ENCODE data around the gene SFMBT2. TPM values are rescaled to one million over a fixed set of nuclear protein-coding genes. Genes with fewer than 3 reads are reported as not detected.

The SFMBT2 gene
- total RNA-seq, 4 donors from 2014 or later = 2.6 to 26.4 (median 4.5) TPM

GRCh38 chr10:7165500-7166177, 245.2 kb downstream of the SFMBT2 start:
- TF ChIP-seq POLR2A (IDR thresholded peaks at IDR 0.05) = no peak
- TF ChIP-seq CTCF (IDR thresholded peaks at IDR 0.05) = no peak
- no peaks in the 10 kb centered on the region for H3K4me1 ChIP-seq
- no peak overlapping the region for H3K4me3 ChIP-seq
- H3K9me3 ChIP-seq = peaks cover 0 to 3% (median 0%) of the 10 kb centered on the region in 4 donors
- H3K36me3 ChIP-seq = peaks cover 0 to 15% (median 0%) of the 10 kb centered on the region in 3 donors
- no peak for DNase-seq
- no peak overlapping the region for H3K27ac ChIP-seq
- H3K27me3 ChIP-seq = no peaks in the 10 kb centered on the region

- Histone ChIP-seq H3K27me3 (no peaks in the 10 kb centered on the region), H3K4me3 (no peak overlapping the region), H3K4me1 (no peaks in the 10 kb centered on the region), H3K27ac (no peak overlapping the region), H3K36me3 (peaks cover 0 to 8% (median 0%) of the 10 kb centered on the region in 3 donors), H3K9me3 (peaks cover 0 to 3% (median 0%) of the 10 kb centered on the region in 4 donors)
- TF ChIP-seq POLR2A (IDR thresholded peaks at IDR 0.05) (no peak), CTCF (IDR thresholded peaks at IDR 0.05) (no peak)
- no peak for DNase-seq
These were observed 245.9 kb downstream of the SFMBT2 start for GRCh38 chr10:7164955-7165354.

GRCh38 chr10:7162331-7162730, 248.5 kb downstream of the SFMBT2 start:
- Histone ChIP-seq H3K4me1 (no peaks in the 10 kb centered on the region), H3K9me3 (no peaks in the 10 kb centered on the region), H3K36me3 (peaks cover 0 to 4% (median 0%) of the 10 kb centered on the region in 3 donors), H3K27ac (no peak overlapping the region), H3K4me3 (no peak overlapping the region), H3K27me3 (no peaks in the 10 kb centered on the region)
- DNase-seq = no peak
- no peak for TF ChIP-seq POLR2A (IDR thresholded peaks at IDR 0.05)
- no peak for TF ChIP-seq CTCF (IDR thresholded peaks at IDR 0.05)

- no peak for DNase-seq
These were observed 249.2 kb downstream of the SFMBT2 start for GRCh38 chr10:7161484-7162250.

GRCh38 chr10:7159928-7160327, 250.9 kb downstream of the SFMBT2 start:
- Histone ChIP-seq H3K4me3 (no peak overlapping the region), H3K27me3 (no peaks in the 10 kb centered on the region), H3K27ac (no peak overlapping the region), H3K9me3 (no peaks in the 10 kb centered on the region), H3K4me1 (no peaks in the 10 kb centered on the region), H3K36me3 (peaks cover 0 to 4% (median 0%) of the 10 kb centered on the region in 3 donors)
- DNase-seq = no peak
- TF ChIP-seq CTCF (IDR thresholded peaks at IDR 0.05) (no peak), POLR2A (IDR thresholded peaks at IDR 0.05) (no peak)

More at GRCh38 chr10:7161484-7162250, 249.2 kb downstream of the SFMBT2 start:
- TF ChIP-seq CTCF (IDR thresholded peaks at IDR 0.05) (no peak), POLR2A (IDR thresholded peaks at IDR 0.05) (no peak)
- Histone ChIP-seq H3K27ac (no peak overlapping the region), H3K36me3 (peaks cover 0 to 4% (median 0%) of the 10 kb centered on the region in 3 donors), H3K4me3 (no peak overlapping the region), H3K9me3 (no peaks in the 10 kb centered on the region), H3K27me3 (no peaks in the 10 kb centered on the region), H3K4me1 (no peaks in the 10 kb centered on the region)
